ENCODE results near the gene EVI5. TPM values are rescaled to one million over a fixed set of nuclear protein-coding genes. Genes with fewer than 3 reads are reported as not detected.
A peak's percentile ranks its signal among the peaks of the same experiment; 100 is the strongest.

Gene EVI5
- total and polyA plus RNA-seq, 4 experiments from 2014 or later, result 0.16 to 1.7 (median 0.57) TPM

DNA sequence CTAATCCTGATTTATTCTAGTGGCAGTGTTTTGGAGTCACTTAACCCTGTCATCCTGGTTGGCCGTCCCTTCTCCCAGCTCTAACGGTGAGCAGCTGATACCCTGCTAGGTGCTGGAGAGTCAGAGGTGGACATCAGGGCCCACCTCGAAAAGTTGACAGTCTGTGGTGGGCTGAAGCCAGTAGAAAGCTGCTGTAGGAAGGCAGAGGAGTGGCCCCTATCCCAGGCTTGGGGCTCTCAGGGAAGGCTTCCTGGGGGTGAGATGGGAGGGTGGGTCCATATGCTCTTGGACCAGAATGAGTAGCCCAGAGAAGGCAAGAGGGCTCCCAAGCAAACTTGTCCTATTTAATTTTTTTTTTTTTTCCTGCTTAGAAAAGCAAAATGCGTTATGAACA is 46.5 kb upstream of the EVI5 start:
- no peaks in the 10 kb centered on the region for H3K9me3 ChIP-seq (ENCODE audit: control insufficient read depth in 1 of 2, low read length in 2 of 2)
- peaks cover 0 to 1% of the 10 kb centered on the region in 2 donors for H3K27me3 Mint-ChIP-seq
- ChIA-PET POLR2A (ENCODE audit: partially characterized antibody) (interaction anchor here (0.7 to 2.5 kb wide), 19 partner anchors 9 to 1048 kb away, joined by 3 to 60 read pairs (median 5); partner anchors contain the start of genes DIPK1A, DNTTIP2, DR1 and MTF2), CTCF (ENCODE audit: partially characterized antibody) (interaction anchor here (0.6 to 3.0 kb wide), 19 partner anchors 8 to 1013 kb away, joined by 3 to 15 read pairs (median 6); partner anchors contain the start of genes DIPK1A and MTF2)
- intact Hi-C loops (cut with micrococcal nuclease), result loop anchor here (1.0 to 5.0 kb wide), 4 partner anchors 344 to 1078 kb away; partner anchors contain the start of genes CCDC18, GCLM, GFI1 and TMED5
- H3K4me3 ChIP-seq (ENCODE audit: low read length in 2 of 2), result peak overlapping the region in 1 of 2 donors; percentile 100
- H3K4me3 Mint-ChIP-seq, result peak overlapping the region; percentile 31 to 100 (median 99)
- H3K4me1 ChIP-seq (ENCODE audit: insufficient read depth, low read length), result peaks cover 41% of the 10 kb centered on the region
- no peak for DNase-seq
- H3K36me3 ChIP-seq (ENCODE audit: insufficient read depth, low read length), result peaks cover 14% of the 10 kb centered on the region
- H3K4me1 Mint-ChIP-seq, result peaks cover 34 to 49% (median 42%) of the 10 kb centered on the region in 4 donors
- H3K27ac ChIP-seq (ENCODE audit: low read depth, low read length), result peak overlapping the region; percentile 93
- H3K27ac Mint-ChIP-seq, result peak overlapping the region; percentile 8 to 100 (median 99)
- H3K27me3 ChIP-seq (ENCODE audit: insufficient read depth, low read length), result no peaks in the 10 kb centered on the region
- peaks cover 26 to 47% of the 10 kb centered on the region in 2 donors for H3K36me3 Mint-ChIP-seq
- H3K9me3 Mint-ChIP-seq, result peaks cover 0 to 3% (median 0%) of the 10 kb centered on the region in 8 donors

DNA sequence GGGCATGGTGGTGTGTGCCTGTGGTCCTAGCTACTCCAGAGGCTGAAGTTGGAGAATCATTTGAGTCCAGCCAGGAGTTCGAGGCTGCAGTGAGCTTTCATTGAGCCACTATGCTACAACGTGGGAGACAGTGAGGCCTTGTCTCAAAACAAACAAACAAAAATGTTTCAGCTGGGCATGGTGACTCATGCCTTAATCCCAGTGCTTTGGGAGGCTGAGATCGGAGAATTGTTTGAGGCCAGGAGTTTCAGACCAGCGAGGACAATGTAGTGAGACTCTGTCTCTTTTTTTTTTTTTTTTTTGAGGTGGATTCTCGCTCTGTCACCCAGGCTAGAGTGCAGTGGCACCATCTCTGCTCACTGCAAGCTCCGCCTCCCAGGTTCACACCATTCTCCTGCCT is 41.9 kb upstream of the EVI5 start:
- Mint-ChIP-seq H3K27ac (no peak overlapping the region), H3K4me1 (peaks cover 0 to 6% (median 2%) of the 10 kb centered on the region in 4 donors), H3K36me3 (peaks cover 0 to under 1% of the 10 kb centered on the region in 2 donors), H3K27me3 (peaks cover 0 to 4% of the 10 kb centered on the region in 2 donors), H3K4me3 (no peak overlapping the region), H3K9me3 (peaks cover 0 to under 1% (median 0%) of the 10 kb centered on the region in 8 donors)
- Histone ChIP-seq H3K4me3 (ENCODE audit: low read length in 2 of 2) (no peak overlapping the region), H3K9me3 (ENCODE audit: control insufficient read depth in 1 of 2, low read length in 2 of 2) (no peaks in the 10 kb centered on the region), H3K27me3 (ENCODE audit: insufficient read depth, low read length) (no peaks in the 10 kb centered on the region), H3K36me3 (ENCODE audit: insufficient read depth, low read length) (no peaks in the 10 kb centered on the region), H3K27ac (ENCODE audit: low read depth, low read length) (no peak overlapping the region), H3K4me1 (ENCODE audit: insufficient read depth, low read length) (peaks cover 4% of the 10 kb centered on the region)
- intact Hi-C loops (cut with micrococcal nuclease), result no loop called here
- no peak for DNase-seq
- ChIA-PET POLR2A (ENCODE audit: partially characterized antibody) (no interaction called here), CTCF (ENCODE audit: partially characterized antibody) (interaction anchor here (2.1 kb wide), 1 partner anchor 78 kb away, joined by 4 read pairs; no protein-coding TSS in a partner anchor)

DNA sequence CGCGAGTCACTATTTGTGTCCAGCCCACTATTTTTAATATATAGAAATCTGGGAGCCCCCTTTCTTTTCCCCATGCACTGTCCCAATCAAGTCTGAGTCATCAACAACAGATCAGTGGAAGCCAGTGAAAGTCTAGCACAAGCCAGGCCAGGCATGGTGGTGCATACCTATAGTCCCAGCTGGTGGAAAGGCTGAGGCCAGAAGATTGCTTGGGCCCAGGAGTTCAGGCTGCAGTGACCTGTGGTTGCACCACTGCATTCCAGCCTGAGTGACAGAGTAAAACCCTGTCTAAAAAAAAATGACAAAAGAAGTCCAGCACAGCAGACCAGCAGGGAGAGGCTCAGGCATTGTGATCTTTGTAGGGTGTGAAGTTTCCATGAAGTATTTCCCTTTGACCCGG is 38.0 kb upstream of the EVI5 start:
- H3K27me3 Mint-ChIP-seq, result peaks cover 6% of the 10 kb centered on the region in 2 donors
- no peaks in the 10 kb centered on the region for H3K9me3 Mint-ChIP-seq
- Histone ChIP-seq H3K27ac (ENCODE audit: low read depth, low read length) (no peak overlapping the region), H3K27me3 (ENCODE audit: insufficient read depth, low read length) (no peaks in the 10 kb centered on the region), H3K36me3 (ENCODE audit: insufficient read depth, low read length) (no peaks in the 10 kb centered on the region), H3K4me3 (ENCODE audit: low read length in 2 of 2) (no peak overlapping the region), H3K9me3 (ENCODE audit: control insufficient read depth in 1 of 2, low read length in 2 of 2) (no peaks in the 10 kb centered on the region), H3K4me1 (ENCODE audit: insufficient read depth, low read length) (no peaks in the 10 kb centered on the region)
- peaks cover 0 to 3% (median 0%) of the 10 kb centered on the region in 4 donors for H3K4me1 Mint-ChIP-seq
- POLR2A ChIA-PET (ENCODE audit: partially characterized antibody), result interaction anchor here (0.6 to 1.0 kb wide), 2 partner anchors 9 to 841 kb away, joined by 3 read pairs; partner anchors contain the start of gene RPL5
- peak overlapping the region in 1 of 7 donors; percentile 41 for H3K27ac Mint-ChIP-seq
- no peaks in the 10 kb centered on the region for H3K36me3 Mint-ChIP-seq
- H3K4me3 Mint-ChIP-seq, result no peak overlapping the region
- intact Hi-C loops (cut with micrococcal nuclease), result no loop called here
- no peak for DNase-seq
- CTCF ChIA-PET (ENCODE audit: partially characterized antibody), result interaction anchor here (0.7 kb wide), 1 partner anchor 9 kb away, joined by 3 read pairs; the partner anchor contains the start of gene RPL5

DNA sequence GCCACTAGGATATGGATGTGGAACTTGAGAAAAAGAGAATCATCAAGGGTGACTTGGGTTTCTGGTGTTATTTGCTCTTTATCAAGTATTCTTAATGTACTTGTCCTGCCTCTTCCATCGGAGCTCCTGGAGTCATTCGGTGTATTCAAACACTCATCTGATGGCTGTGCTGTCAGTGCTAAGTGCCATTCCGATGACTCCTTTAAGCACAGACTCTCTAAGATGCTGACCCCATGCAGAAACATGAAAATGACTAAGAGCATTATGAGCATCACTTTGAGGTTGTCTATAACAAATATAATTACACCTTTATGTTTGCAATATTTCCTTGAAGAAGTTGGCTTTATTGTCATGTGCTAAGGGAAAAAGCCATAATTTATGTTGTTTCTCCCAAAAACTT is 35.6 kb upstream of the EVI5 start:
- no peak overlapping the region for H3K4me3 ChIP-seq (ENCODE audit: low read length in 2 of 2)
- Mint-ChIP-seq H3K27me3 (peaks cover 6% of the 10 kb centered on the region in 2 donors), H3K9me3 (no peaks in the 10 kb centered on the region), H3K4me1 (peaks cover 0 to 3% (median 0%) of the 10 kb centered on the region in 4 donors), H3K36me3 (no peaks in the 10 kb centered on the region), H3K27ac (no peak overlapping the region), H3K4me3 (no peak overlapping the region)
- DNase-seq, result no peak
- H3K27ac ChIP-seq (ENCODE audit: low read depth, low read length), result no peak overlapping the region
- intact Hi-C loops (cut with micrococcal nuclease), result no loop called here
- no peaks in the 10 kb centered on the region for H3K9me3 ChIP-seq (ENCODE audit: control insufficient read depth in 1 of 2, low read length in 2 of 2)
- ChIA-PET POLR2A (ENCODE audit: partially characterized antibody) (no interaction called here), CTCF (ENCODE audit: partially characterized antibody) (interaction anchor here (1.3 to 7.4 kb wide), 2 partner anchors 11 to 72 kb away, joined by 6 to 72 read pairs; partner anchors contain the start of gene RPL5)
- H3K36me3 ChIP-seq (ENCODE audit: insufficient read depth, low read length), result no peaks in the 10 kb centered on the region
- H3K4me1 ChIP-seq (ENCODE audit: insufficient read depth, low read length), result no peaks in the 10 kb centered on the region
- no peaks in the 10 kb centered on the region for H3K27me3 ChIP-seq (ENCODE audit: insufficient read depth, low read length)

- intact Hi-C loops (cut with micrococcal nuclease), result no loop called here
- H3K36me3 ChIP-seq (ENCODE audit: insufficient read depth, low read length), result no peaks in the 10 kb centered on the region
- DNase-seq, result no peak
- no peaks in the 10 kb centered on the region for H3K4me1 ChIP-seq (ENCODE audit: insufficient read depth, low read length)
- ChIA-PET POLR2A (ENCODE audit: partially characterized antibody) (no interaction called here), CTCF (ENCODE audit: partially characterized antibody) (interaction anchor here (1.2 to 7.4 kb wide), 4 partner anchors 8 to 71 kb away, joined by 4 to 72 read pairs (median 5); partner anchors contain the start of genes EVI5 and RPL5)
- no peaks in the 10 kb centered on the region for H3K27me3 ChIP-seq (ENCODE audit: insufficient read depth, low read length)
- H3K27ac ChIP-seq (ENCODE audit: low read depth, low read length), result no peak overlapping the region
- no peaks in the 10 kb centered on the region for H3K9me3 ChIP-seq (ENCODE audit: control insufficient read depth in 1 of 2, low read length in 2 of 2)
- no peak overlapping the region for H3K4me3 Mint-ChIP-seq
- H3K36me3 Mint-ChIP-seq, result no peaks in the 10 kb centered on the region
- peaks cover 6% of the 10 kb centered on the region in 2 donors for H3K27me3 Mint-ChIP-seq
- no peak overlapping the region for H3K27ac Mint-ChIP-seq
- H3K9me3 Mint-ChIP-seq, result no peaks in the 10 kb centered on the region
- H3K4me3 ChIP-seq (ENCODE audit: low read length in 2 of 2), result no peak overlapping the region
- H3K4me1 Mint-ChIP-seq, result peaks cover 0 to 3% (median 0%) of the 10 kb centered on the region in 4 donors
Observed at GRCh38 chr1:92820024-92820423, 35.1 kb upstream of the EVI5 start.

GRCh38 chr1:92817986-92818764 is 33.3 kb upstream of the EVI5 start:
- Histone ChIP-seq H3K27me3 (ENCODE audit: insufficient read depth, low read length) (no peaks in the 10 kb centered on the region), H3K9me3 (ENCODE audit: control insufficient read depth in 1 of 2, low read length in 2 of 2) (no peaks in the 10 kb centered on the region), H3K27ac (ENCODE audit: low read depth, low read length) (no peak overlapping the region), H3K4me3 (ENCODE audit: low read length in 2 of 2) (no peak overlapping the region), H3K4me1 (ENCODE audit: insufficient read depth, low read length) (no peaks in the 10 kb centered on the region), H3K36me3 (ENCODE audit: insufficient read depth, low read length) (no peaks in the 10 kb centered on the region)
- ChIA-PET POLR2A (ENCODE audit: partially characterized antibody) (interaction anchor here (0.6 kb wide), 1 partner anchor 144 kb away, joined by 3 read pairs; no protein-coding TSS in a partner anchor), CTCF (ENCODE audit: partially characterized antibody) (interaction anchor here (0.5 to 7.4 kb wide), 17 partner anchors 13 to 821 kb away, joined by 3 to 72 read pairs (median 3); partner anchors contain the start of genes EVI5 and RPL5)
- H3K4me1 Mint-ChIP-seq, result peaks cover 0 to 3% (median 0%) of the 10 kb centered on the region in 4 donors
- peaks cover 4 to 10% of the 10 kb centered on the region in 2 donors for H3K27me3 Mint-ChIP-seq
- H3K36me3 Mint-ChIP-seq, result no peaks in the 10 kb centered on the region
- H3K27ac Mint-ChIP-seq, result peak overlapping the region in 1 of 7 donors; percentile 3
- H3K4me3 Mint-ChIP-seq, result no peak overlapping the region
- H3K9me3 Mint-ChIP-seq, result peaks cover 0 to 3% (median 0%) of the 10 kb centered on the region in 8 donors
- intact Hi-C loops (cut with micrococcal nuclease), result loop anchor here (1.0 kb wide), 2 partner anchors 69 to 821 kb away; no protein-coding TSS in a partner anchor
- DNase-seq, result peak in 4 of 5 donors; percentile 16 to 43 (median 26)
